Keratinocyte (primary cell): ENCODE data around the gene ADGRB3.

Experiments used
- EZH2 ChIP-seq: IDR thresholded peaks from one replicate; pipeline ENCODE4 v1.6.1; 2012; ENCODE audit warnings: inconsistent platforms, mild to moderate bottlenecking, low read length, moderate library complexity
- TF ChIP-seq, protein P1 (sequence below), 3 experiments: IDR thresholded peaks in 1 of 3; conservative IDR thresholded peaks in 1 of 3; optimal IDR thresholded peaks in 1 of 3; 2 replicates in 2 of 3; 3 replicates in 1 of 3; pipeline versions ENCODE3 to v1.5.1; 2011; ENCODE audit warnings: low read length in 3 of 3, mild to moderate bottlenecking in 3 of 3, moderate library complexity in 2 of 3, control low read depth in 1 of 3, inconsistent platforms in 1 of 3; ENCODE audit not compliant: insufficient read depth in 2 of 3; ENCODE audit errors: extremely low read depth in 1 of 3

DNA sequence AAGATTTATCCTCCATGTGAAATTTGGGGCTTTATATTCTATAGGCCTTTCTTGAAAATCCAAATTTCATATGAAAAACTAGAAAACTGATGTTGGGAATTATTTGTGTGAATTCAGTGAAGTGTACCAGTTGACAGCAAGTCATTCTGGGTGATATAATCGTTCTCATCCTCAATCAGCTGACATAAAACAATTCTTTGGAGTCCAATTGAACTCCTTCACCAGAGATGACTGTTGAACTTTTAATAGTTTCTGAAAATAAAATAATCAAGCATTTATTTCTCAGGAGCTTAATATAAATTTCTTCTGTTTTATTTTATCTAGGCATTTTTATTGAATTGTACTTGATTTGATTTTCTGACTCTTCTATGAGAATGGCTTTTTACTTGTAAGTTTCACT lies 92.6 kb downstream of the ADGRB3 start:
- TF ChIP-seq, protein P1, sequence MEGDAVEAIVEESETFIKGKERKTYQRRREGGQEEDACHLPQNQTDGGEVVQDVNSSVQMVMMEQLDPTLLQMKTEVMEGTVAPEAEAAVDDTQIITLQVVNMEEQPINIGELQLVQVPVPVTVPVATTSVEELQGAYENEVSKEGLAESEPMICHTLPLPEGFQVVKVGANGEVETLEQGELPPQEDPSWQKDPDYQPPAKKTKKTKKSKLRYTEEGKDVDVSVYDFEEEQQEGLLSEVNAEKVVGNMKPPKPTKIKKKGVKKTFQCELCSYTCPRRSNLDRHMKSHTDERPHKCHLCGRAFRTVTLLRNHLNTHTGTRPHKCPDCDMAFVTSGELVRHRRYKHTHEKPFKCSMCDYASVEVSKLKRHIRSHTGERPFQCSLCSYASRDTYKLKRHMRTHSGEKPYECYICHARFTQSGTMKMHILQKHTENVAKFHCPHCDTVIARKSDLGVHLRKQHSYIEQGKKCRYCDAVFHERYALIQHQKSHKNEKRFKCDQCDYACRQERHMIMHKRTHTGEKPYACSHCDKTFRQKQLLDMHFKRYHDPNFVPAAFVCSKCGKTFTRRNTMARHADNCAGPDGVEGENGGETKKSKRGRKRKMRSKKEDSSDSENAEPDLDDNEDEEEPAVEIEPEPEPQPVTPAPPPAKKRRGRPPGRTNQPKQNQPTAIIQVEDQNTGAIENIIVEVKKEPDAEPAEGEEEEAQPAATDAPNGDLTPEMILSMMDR (optimal IDR thresholded peaks at IDR 0.05 in 1 of 3, IDR thresholded peaks at IDR 0.05 in 1 of 3, conservative IDR thresholded peaks at IDR 0.05 in 1 of 3; ENCODE audit: extremely low read depth in 1 of 3, insufficient read depth in 2 of 3, low read length in 3 of 3), result no peak
- TF ChIP-seq EZH2, result no peak
